ENCODE measurements around the gene PHOX2A.

Gene PHOX2A

DNA sequence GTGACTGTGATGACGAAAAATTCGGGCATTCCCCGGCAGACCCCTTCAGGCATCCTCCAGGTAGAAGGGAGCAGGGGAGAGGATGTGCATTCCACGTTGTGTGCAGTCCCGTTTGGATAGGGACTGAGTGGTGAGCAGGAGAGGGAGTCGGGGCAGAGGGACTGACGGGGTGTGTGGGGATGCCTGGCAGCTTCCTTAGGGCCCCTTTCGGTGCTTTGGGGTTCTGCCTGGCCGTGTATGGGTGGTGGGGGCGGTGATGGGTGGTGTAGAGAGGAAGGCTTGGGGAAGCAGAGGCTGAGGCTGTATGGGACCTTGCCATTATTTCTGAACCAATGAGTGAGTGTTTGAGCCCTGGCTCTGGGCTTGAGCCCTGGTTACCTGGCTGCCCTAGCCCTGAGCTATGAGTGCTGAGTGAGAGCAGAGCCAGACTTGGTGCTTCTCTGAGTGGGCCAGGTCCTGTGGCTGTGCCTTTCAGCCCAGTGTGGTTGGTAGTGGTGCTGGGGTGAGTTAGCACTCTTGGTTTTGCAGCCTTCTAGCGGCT lies 18.5 kb downstream of the PHOX2A start:
- Histone ChIP-seq H3K36me3 (ENCODE audit: insufficient read depth, low read length) (peaks cover 38% of the 10 kb centered on the region), H3K4me1 (ENCODE audit: insufficient read depth, low read length) (peaks cover 39% of the 10 kb centered on the region), H3K9ac (ENCODE audit: low read length) (peak overlapping the region; percentile 65), H3K4me3 (ENCODE audit: low read depth in 1 of 2, low read length in 2 of 2) (peak overlapping the region; percentile 58 to 83), H3K9me3 (ENCODE audit: low read length) (no peaks in the 10 kb centered on the region), H3K27ac (ENCODE audit: low read depth, low read length) (peak overlapping the region; percentile 64), H3K27me3 (ENCODE audit: control insufficient read depth in 1 of 2, insufficient read depth in 2 of 2, low read length in 2 of 2) (no peaks in the 10 kb centered on the region)

DNA sequence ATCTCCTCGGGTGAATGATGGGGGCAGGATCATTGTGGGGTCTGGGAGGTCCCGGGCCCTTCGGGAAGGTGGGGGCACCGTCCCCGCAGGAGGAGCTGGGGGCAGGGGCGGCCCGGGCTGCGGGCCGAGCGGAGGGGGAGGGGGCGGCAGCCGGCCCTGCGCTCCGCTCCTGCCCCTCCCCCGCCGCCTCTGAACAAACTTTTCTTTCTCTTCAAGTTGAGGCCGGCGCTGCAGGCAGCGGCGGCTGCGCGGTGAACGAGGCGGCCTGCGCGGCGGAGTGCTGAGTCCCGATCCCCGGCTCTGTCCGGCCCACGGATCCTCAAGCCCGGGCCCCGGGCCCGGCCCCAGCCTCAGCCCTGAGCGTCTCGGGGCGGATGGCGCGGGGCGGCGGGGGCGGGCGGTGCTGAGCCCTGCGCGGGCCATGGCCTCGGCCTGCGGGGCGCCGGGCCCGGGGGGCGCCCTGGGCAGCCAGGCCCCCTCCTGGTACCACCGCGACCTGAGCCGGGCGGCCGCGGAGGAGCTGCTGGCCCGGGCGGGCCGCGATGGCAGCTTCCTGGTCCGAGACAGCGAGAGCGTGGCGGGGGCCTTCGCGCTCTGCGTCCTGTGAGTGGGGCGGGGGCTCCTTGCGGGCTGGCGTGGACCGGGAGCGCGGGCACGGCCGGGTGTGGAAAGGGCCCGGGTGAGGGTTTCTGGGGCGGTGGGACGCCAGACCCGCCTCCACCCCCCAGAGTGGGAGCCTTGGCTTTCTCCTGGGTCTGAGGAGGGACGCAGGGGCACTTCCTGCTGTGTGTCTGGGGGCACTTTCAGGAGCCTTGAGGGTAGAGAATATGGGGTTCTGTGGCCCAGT lies 19.2 kb downstream of the PHOX2A start, which contains the start of gene INPPL1:
INPPL1 (plus strand) TSS at position 204 of the 847 bp plus-strand sequence; CDS start at position 422, 218 bp downstream.
- peak within 1 kb of the TSS; percentile 89 to 98 for H3K4me3 ChIP-seq (ENCODE audit: low read depth in 1 of 2, low read length in 2 of 2)
- H3K9me3 ChIP-seq (ENCODE audit: low read length): no peaks in the 10 kb centered on the region
- peak within 1 kb of the TSS; percentile 95 for H3K9ac ChIP-seq (ENCODE audit: low read length)
- no peaks in the 10 kb centered on the region for H3K27me3 ChIP-seq (ENCODE audit: control insufficient read depth in 1 of 2, insufficient read depth in 2 of 2, low read length in 2 of 2)
- peaks cover 31% of the 10 kb centered on the region for H3K36me3 ChIP-seq (ENCODE audit: insufficient read depth, low read length)
- peaks cover 39% of the 10 kb centered on the region for H3K4me1 ChIP-seq (ENCODE audit: insufficient read depth, low read length)
- H3K27ac ChIP-seq (ENCODE audit: low read depth, low read length): peak within 1 kb of the TSS; percentile 99

DNA sequence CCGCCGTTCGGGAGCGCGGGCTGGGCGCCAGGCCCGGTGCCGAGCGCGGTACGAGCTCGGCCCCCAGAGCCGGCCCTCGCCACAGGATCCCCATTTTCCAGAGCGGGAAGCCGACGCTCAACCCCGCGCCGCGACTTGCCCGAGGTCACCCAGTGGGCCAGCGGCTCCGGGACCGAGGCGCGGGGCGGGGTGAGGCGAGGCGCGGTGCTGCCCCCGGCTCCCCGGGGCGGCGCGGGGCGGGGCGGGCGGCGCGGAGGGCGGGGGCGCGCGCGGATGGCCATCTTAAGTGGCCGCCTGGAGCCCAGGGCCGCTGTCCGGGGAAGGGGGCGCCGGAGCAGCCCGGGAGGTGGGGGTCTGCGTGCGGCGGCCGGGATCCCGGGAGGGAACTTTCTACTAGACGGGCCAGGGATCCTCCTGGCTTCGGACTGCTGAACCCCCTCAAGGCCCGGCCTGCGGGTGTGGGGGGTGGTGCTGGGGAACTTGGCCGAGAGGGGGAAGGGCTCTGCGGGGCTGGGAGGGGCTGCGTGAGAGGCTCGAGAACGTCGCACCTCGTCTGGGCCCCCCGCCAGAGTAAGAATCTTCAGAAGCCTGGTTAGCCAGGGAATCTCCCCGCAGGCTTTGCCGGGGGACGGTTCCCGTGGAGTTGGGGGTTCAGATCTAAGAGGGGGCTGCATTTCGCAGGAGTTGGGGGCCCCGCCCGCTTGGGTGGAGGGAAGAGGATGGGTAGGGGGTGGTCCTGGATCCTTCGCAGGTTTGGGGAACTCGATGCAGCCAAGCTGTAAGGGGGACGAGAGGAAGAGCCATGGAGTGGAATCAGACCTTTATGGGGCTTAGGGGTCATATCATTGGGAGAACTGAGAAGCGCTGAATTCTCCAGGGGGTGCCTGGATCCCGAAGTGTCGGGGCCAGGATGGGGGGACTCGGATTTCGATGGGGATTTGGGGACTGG lies 20.1 kb downstream of the PHOX2A start:
- H3K4me3 ChIP-seq (ENCODE audit: low read depth in 1 of 2, low read length in 2 of 2): peak overlapping the region; percentile 89 to 98
- peaks cover 39% of the 10 kb centered on the region for H3K4me1 ChIP-seq (ENCODE audit: insufficient read depth, low read length)
- H3K36me3 ChIP-seq (ENCODE audit: insufficient read depth, low read length): peaks cover 22% of the 10 kb centered on the region
- H3K9me3 ChIP-seq (ENCODE audit: low read length): no peaks in the 10 kb centered on the region
- peak overlapping the region; percentile 99 for H3K27ac ChIP-seq (ENCODE audit: low read depth, low read length)
- H3K27me3 ChIP-seq (ENCODE audit: control insufficient read depth in 1 of 2, insufficient read depth in 2 of 2, low read length in 2 of 2): no peaks in the 10 kb centered on the region
- H3K9ac ChIP-seq (ENCODE audit: low read length): peak overlapping the region; percentile 95

DNA sequence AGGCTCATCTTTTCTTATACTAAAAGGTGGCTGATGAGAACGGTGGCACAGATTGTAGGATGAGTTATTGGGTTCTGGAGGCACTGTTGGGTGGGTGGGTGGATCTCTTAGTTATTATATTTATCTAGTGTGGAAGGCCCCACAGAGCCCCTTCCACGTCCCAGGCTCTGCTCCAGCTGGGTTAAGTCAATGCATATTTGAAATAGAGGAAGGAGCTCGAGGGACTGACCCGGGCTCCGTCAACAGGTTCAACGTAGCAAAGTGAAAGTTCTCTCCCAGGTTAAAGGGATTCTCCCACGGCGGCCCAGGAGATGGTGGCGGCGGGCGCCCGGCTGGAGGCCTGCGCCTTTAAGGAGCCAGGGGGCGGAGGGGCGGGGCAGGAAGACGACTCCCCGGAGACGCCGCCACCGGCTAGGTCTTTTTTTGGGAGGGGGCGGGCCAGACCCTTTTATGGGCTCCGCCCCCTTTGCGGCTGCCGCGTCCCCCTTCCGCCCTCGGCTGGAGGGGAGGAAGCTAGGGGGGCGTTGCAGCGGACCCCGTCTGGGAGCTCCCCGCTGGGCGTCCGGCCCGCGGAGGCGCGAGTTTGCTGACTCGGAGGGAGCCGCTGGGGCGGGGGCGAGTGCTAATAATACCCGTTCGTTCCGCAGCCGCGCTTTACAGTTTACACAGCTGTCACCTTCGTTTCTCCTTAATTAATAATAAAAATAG lies 20.9 kb downstream of the PHOX2A start:
- no peaks in the 10 kb centered on the region for H3K27me3 ChIP-seq (ENCODE audit: control insufficient read depth in 1 of 2, insufficient read depth in 2 of 2, low read length in 2 of 2)
- peak overlapping the region; percentile 94 for H3K27ac ChIP-seq (ENCODE audit: low read depth, low read length)
- peaks cover 36% of the 10 kb centered on the region for H3K4me1 ChIP-seq (ENCODE audit: insufficient read depth, low read length)
- peak overlapping the region; percentile 66 to 82 for H3K4me3 ChIP-seq (ENCODE audit: low read depth in 1 of 2, low read length in 2 of 2)
- H3K9me3 ChIP-seq (ENCODE audit: low read length): no peaks in the 10 kb centered on the region
- H3K36me3 ChIP-seq (ENCODE audit: insufficient read depth, low read length): peaks cover 14% of the 10 kb centered on the region
- H3K9ac ChIP-seq (ENCODE audit: low read length): peak overlapping the region; percentile 69

DNA sequence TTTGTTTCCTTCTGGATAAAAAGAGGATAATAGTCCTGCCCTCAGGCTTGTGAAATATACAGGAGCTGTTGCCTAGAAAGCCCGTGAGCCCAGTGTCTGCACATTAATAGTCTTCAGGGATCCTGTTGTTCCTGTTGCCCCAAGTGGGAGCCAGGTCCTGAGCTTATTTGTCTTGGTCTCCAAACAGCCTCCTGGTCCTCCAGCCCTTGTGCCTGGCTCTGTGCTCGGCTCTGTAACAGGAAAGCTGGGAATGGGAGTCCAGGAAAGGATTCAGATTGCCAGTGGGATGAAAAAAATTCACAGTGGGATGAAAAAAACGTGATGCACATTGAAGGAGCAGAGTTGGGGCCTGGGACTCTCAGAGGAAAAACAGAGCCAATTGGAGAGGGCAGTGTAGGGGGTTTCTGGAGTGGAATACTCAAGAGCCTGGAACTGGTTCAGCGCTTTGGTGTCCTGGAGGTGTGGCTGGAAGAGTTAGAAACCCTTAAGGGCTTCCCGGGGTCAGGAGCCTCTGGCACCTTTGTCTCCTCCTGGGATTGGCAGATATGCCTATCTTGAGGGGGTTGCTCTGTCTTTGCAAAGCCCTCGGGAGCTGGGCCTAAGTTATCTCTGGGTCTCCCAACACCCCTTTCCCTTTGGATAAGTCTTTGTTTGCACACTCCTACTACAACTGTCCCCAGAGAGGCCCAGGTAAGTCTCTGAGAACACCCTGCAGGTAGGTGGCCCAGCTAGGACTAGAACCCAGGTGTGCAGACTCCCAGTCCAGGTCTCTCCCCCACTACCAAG lies 21.7 kb downstream of the PHOX2A start:
- peaks cover 9% of the 10 kb centered on the region for H3K36me3 ChIP-seq (ENCODE audit: insufficient read depth, low read length)
- no peaks in the 10 kb centered on the region for H3K27me3 ChIP-seq (ENCODE audit: control insufficient read depth in 1 of 2, insufficient read depth in 2 of 2, low read length in 2 of 2)
- H3K9ac ChIP-seq (ENCODE audit: low read length): peak overlapping the region; percentile 69
- H3K4me1 ChIP-seq (ENCODE audit: insufficient read depth, low read length): peaks cover 29% of the 10 kb centered on the region
- H3K9me3 ChIP-seq (ENCODE audit: low read length): no peaks in the 10 kb centered on the region
- H3K27ac ChIP-seq (ENCODE audit: low read depth, low read length): peak overlapping the region; percentile 94
- H3K4me3 ChIP-seq (ENCODE audit: low read depth in 1 of 2, low read length in 2 of 2): peak overlapping the region; percentile 66 to 82

DNA sequence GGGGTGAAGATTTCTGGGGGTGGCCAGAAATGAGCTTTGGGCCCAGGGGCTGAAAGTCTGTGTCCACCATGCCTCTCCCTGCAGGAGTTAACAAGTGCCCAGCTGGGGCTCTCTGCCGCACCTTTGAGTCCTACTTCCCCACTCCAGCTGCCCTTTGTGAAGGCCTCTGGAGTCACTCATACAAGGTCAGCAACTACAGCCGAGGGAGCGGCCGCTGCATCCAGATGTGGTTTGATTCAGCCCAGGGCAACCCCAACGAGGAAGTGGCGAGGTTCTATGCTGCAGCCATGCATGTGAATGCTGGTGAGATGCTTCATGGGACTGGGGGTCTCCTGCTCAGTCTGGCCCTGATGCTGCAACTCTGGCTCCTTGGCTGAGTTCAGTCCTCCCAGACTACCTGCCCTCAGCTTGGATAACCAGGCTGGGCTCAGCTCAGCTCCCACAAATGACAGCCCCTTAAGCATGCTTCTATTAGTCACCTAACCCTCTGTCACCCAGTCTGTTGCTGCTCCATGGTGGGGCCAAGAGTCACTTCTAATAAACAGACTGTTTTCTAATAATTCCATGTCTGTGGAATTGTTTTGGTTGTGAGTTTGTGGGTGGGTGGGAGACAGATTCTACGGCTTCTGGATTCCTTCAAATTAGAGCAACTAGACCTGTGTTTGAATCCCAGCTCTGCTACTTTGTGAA lies 22.4 kb downstream of the PHOX2A start:
- no peaks in the 10 kb centered on the region for H3K9me3 ChIP-seq (ENCODE audit: low read length)
- peaks cover 22% of the 10 kb centered on the region for H3K4me1 ChIP-seq (ENCODE audit: insufficient read depth, low read length)
- no peak overlapping the region for H3K9ac ChIP-seq (ENCODE audit: low read length)
- H3K27ac ChIP-seq (ENCODE audit: low read depth, low read length): no peak overlapping the region
- H3K27me3 ChIP-seq (ENCODE audit: control insufficient read depth in 1 of 2, insufficient read depth in 2 of 2, low read length in 2 of 2): no peaks in the 10 kb centered on the region
- H3K4me3 ChIP-seq (ENCODE audit: low read depth in 1 of 2, low read length in 2 of 2): no peak overlapping the region
- H3K36me3 ChIP-seq (ENCODE audit: insufficient read depth, low read length): peaks cover 1% of the 10 kb centered on the region

DNA sequence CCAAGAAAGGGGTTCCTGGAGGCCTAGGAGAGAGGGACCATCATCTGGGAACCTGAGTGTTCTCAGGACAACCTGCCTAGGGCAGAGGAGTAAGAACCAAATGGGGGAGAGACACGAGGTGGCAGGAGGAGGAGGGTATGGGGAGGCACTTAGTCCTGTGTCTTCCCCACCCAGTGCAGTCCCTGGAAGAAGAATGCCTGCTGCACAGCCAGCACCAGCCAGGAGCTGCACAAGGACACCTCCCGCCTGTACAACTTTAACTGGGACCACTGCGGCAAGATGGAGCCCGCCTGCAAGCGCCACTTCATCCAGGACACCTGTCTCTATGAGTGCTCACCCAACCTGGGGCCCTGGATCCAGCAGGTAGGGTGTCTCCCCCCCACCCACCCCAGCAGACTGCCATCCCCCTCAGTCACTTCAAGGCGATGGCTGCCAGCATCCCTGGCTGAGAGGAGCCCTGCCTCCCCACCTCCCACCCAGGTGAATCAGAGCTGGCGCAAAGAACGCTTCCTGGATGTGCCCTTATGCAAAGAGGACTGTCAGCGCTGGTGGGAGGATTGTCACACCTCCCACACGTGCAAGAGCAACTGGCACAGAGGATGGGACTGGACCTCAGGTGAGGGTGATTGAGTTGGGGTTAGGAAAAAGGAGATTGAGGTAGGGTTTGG lies 23.1 kb downstream of the PHOX2A start:
- Histone ChIP-seq H3K27me3 (ENCODE audit: control insufficient read depth in 1 of 2, insufficient read depth in 2 of 2, low read length in 2 of 2) (no peaks in the 10 kb centered on the region), H3K4me1 (ENCODE audit: insufficient read depth, low read length) (peaks cover 15% of the 10 kb centered on the region), H3K4me3 (ENCODE audit: low read depth in 1 of 2, low read length in 2 of 2) (no peak overlapping the region), H3K27ac (ENCODE audit: low read depth, low read length) (no peak overlapping the region), H3K9me3 (ENCODE audit: low read length) (no peaks in the 10 kb centered on the region), H3K9ac (ENCODE audit: low read length) (no peak overlapping the region), H3K36me3 (ENCODE audit: insufficient read depth, low read length) (no peaks in the 10 kb centered on the region)

DNA sequence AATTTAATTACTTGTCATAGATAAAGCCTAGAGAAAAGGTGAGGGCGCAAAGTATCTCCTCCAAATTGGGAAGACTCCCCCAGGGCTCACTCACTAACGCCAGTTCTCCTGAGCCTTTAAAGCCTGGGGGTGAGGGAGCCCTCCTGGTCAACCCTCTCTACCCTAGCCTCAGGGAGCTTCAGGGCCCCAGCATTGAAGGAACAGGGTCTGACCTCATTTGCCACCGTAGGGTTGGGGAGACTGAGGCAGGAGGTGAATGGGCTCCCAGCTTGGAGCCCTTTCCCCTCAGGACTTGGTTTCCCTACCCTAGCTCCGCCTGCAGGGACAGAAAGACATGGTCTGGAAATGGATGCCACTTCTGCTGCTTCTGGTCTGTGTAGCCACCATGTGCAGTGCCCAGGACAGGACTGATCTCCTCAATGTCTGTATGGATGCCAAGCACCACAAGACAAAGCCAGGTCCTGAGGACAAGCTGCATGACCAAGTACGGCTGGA lies 25.7 kb downstream of the PHOX2A start:
- H3K36me3 ChIP-seq (ENCODE audit: insufficient read depth, low read length): no peaks in the 10 kb centered on the region
- H3K27ac ChIP-seq (ENCODE audit: low read depth, low read length): no peak overlapping the region
- H3K4me3 ChIP-seq (ENCODE audit: low read depth in 1 of 2, low read length in 2 of 2): no peak overlapping the region
- no peaks in the 10 kb centered on the region for H3K9me3 ChIP-seq (ENCODE audit: low read length)
- H3K27me3 ChIP-seq (ENCODE audit: control insufficient read depth in 1 of 2, insufficient read depth in 2 of 2, low read length in 2 of 2): no peaks in the 10 kb centered on the region
- H3K4me1 ChIP-seq (ENCODE audit: insufficient read depth, low read length): peaks cover 9% of the 10 kb centered on the region
- no peak overlapping the region for H3K9ac ChIP-seq (ENCODE audit: low read length)

DNA sequence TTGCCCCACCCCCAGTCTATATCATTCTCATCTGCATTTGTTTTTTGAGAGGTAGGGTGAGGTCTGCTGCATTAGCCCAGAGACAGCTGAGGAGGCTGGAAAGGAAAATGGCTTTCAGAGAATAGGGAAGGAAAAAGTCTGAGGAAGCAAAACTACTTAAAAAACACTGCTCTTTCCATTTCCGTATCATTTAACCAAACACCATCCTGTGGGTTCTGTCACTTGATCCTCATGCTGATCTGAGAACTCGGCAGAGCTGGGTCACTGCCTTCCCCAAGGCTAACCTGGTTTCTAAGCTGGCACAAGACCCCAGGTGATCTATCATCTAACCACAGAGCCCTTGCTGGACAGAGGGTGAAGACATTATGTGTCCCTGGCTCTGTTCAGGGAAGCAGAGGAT lies 26.1 kb downstream of the PHOX2A start:
- H3K9ac ChIP-seq (ENCODE audit: low read length): no peak overlapping the region
- no peaks in the 10 kb centered on the region for H3K27me3 ChIP-seq (ENCODE audit: control insufficient read depth in 1 of 2, insufficient read depth in 2 of 2, low read length in 2 of 2)
- peaks cover 9% of the 10 kb centered on the region for H3K4me1 ChIP-seq (ENCODE audit: insufficient read depth, low read length)
- no peaks in the 10 kb centered on the region for H3K9me3 ChIP-seq (ENCODE audit: low read length)
- no peaks in the 10 kb centered on the region for H3K36me3 ChIP-seq (ENCODE audit: insufficient read depth, low read length)
- H3K4me3 ChIP-seq (ENCODE audit: low read depth in 1 of 2, low read length in 2 of 2): no peak overlapping the region
- no peak overlapping the region for H3K27ac ChIP-seq (ENCODE audit: low read depth, low read length)

All from muscle layer of colon (tissue), 2 donors.